Measurements from ENCODE around the gene TUBGCP2.

TUBGCP2 gene

GRCh38 chr10:133229265-133230043, 79.2 kb downstream of the TUBGCP2 start:
- no peak for DNase-seq (ENCODE audit: low read depth in 3 of 3)
